DND-41 (cell line): ENCODE results near the gene KISS1R.

Experiments used
- ATAC-seq: fragments of 200-7000 bp; cut with Tn5 transposase; 3 replicates; pipeline ENCODE4 v1.9.1; 2021; ENCODE audit warnings: low read depth; ENCODE audit not compliant: insufficient read depth
- DNase-seq: peaks from one replicate; pipeline ENCODE4 v3.0.0-alpha.2; 2020
- H2AFZ ChIP-seq: 2 replicates; pipeline ENCODE4 v1.6.0; 2012; ENCODE audit warnings: low read depth, low read length
- H3K27ac ChIP-seq: 2 replicates; pipeline ENCODE4 v1.5.1; 2012; ENCODE audit warnings: low read length, inconsistent platforms
- H3K27me3 ChIP-seq: fragments of 200-600 bp; sonication (generic); 2 replicates; pipeline ENCODE4 v1.6.0; 2012; ENCODE audit warnings: low read length, mild to moderate bottlenecking, inconsistent platforms; ENCODE audit not compliant: insufficient read depth, poor library complexity
- H3K36me3 ChIP-seq: 2 replicates; pipeline ENCODE4 v1.5.1; 2012; ENCODE audit warnings: low read length, inconsistent platforms; ENCODE audit not compliant: insufficient read depth
- H3K4me1 ChIP-seq: 2 replicates; pipeline ENCODE4 v1.5.1; 2012; ENCODE audit warnings: mild to moderate bottlenecking, low read length; ENCODE audit not compliant: insufficient read depth
- H3K4me2 ChIP-seq: 2 replicates; pipeline ENCODE4 v1.6.0; 2012; ENCODE audit warnings: mild to moderate bottlenecking, moderate library complexity, low read length, inconsistent platforms; ENCODE audit not compliant: insufficient read depth
- H3K4me3 ChIP-seq, 2 experiments: fragments of 200-600 bp in 1 of 2; shearing (Covaris generic) in 1 of 2; 2 replicates each; pipeline ENCODE4 v1.5.1; 2012 to 2016; ENCODE audit warnings: inconsistent platforms in 2 of 2, low read length in 2 of 2, mild to moderate bottlenecking in 2 of 2, low read depth in 1 of 2, moderate library complexity in 1 of 2
- H3K79me2 ChIP-seq: 2 replicates; pipeline ENCODE4 v1.6.0; 2012; ENCODE audit warnings: low read length, inconsistent platforms; ENCODE audit not compliant: insufficient read depth
- H3K9ac ChIP-seq: 2 replicates; pipeline ENCODE4 v1.6.0; 2012; ENCODE audit warnings: low read depth, mild to moderate bottlenecking, inconsistent platforms, low read length, moderate library complexity
- H3K9me3 ChIP-seq: 2 replicates; pipeline ENCODE4 v1.5.1; 2012; ENCODE audit warnings: low read length, moderate library complexity, mild to moderate bottlenecking, inconsistent platforms; ENCODE audit not compliant: insufficient read depth, severe bottlenecking
- H4K20me1 ChIP-seq: 2 replicates; pipeline ENCODE4 v1.6.0; 2012; ENCODE audit warnings: low read length; ENCODE audit not compliant: insufficient read depth
- CTCF ChIP-seq: IDR thresholded peaks from 2 replicates; pipeline ENCODE4 v1.5.1; 2012; ENCODE audit warnings: borderline replicate concordance, low read length, moderate library complexity, mild to moderate bottlenecking; ENCODE audit not compliant: poor library complexity, severe bottlenecking; ENCODE audit errors: extremely low read depth
- EZH2 ChIP-seq: IDR thresholded peaks from 3 replicates; pipeline ENCODE4 v1.6.1; 2012; ENCODE audit warnings: borderline replicate concordance, low read depth, mild to moderate bottlenecking, moderate library complexity, low read length, inconsistent platforms; ENCODE audit not compliant: severe bottlenecking

Gene KISS1R

GRCh38 chr19:913080-913748 is 3.9 kb upstream of the KISS1R start, which contains the start of gene R3HDM4:
TSS of gene R3HDM4 (minus strand) at chr19:913219. CDS start at chr19:913157, 62 bp downstream.
- H3K4me3 ChIP-seq, result peak within 1 kb of the TSS; percentile 66 to 83; a peak in 3 of 4 replicates
- H3K9ac ChIP-seq, result peak within 1 kb of the TSS; percentile 91
- H3K36me3 ChIP-seq, result no peaks in the 10 kb centered on the region; the same call in 1 of the 2 replicates
- H3K4me2 ChIP-seq, result peak within 1 kb of the TSS; percentile 82
- ATAC-seq (peak; percentile 95), DNase-seq (peak; percentile 83)
- peak within 1 kb of the TSS; percentile 83 for H3K27ac ChIP-seq
- H3K4me1 ChIP-seq, result peaks cover 11% of the 10 kb centered on the region
- H3K27me3 ChIP-seq, result no peaks in the 10 kb centered on the region
- peaks cover 3% of the 10 kb centered on the region for H4K20me1 ChIP-seq
- H2AFZ ChIP-seq, result peak within 1 kb of the TSS; percentile 90
- peaks cover 39% of the 10 kb centered on the region for H3K79me2 ChIP-seq
- no peaks in the 10 kb centered on the region for H3K9me3 ChIP-seq
- TF ChIP-seq EZH2 (no peak), CTCF (no peak)

GRCh38 chr19:916645-917322 is 349 bp upstream of the KISS1R start:
- no peak for TF ChIP-seq CTCF
- no peak for TF ChIP-seq EZH2
- Histone ChIP-seq H3K27ac (no peak overlapping the region), H4K20me1 (no peaks in the 10 kb centered on the region), H3K36me3 (no peaks in the 10 kb centered on the region; the same call in 1 of the 2 replicates), H3K9ac (no peak overlapping the region), H3K27me3 (peaks cover 3% of the 10 kb centered on the region), H3K79me2 (peaks cover 15% of the 10 kb centered on the region), H3K4me2 (no peak overlapping the region), H3K9me3 (no peaks in the 10 kb centered on the region), H2AFZ (no peak overlapping the region), H3K4me1 (peaks cover 11% of the 10 kb centered on the region), H3K4me3 (no peak overlapping the region)
- DNase-seq (no peak), ATAC-seq (no peak)

- Histone ChIP-seq H3K4me1 (peaks cover 16% of the 10 kb centered on the region), H2AFZ (no peak overlapping the region), H4K20me1 (no peaks in the 10 kb centered on the region), H3K9ac (no peak overlapping the region), H3K4me2 (no peak overlapping the region), H3K9me3 (no peaks in the 10 kb centered on the region), H3K79me2 (peaks cover 7% of the 10 kb centered on the region), H3K27me3 (peaks cover 3% of the 10 kb centered on the region), H3K27ac (no peak overlapping the region), H3K36me3 (no peaks in the 10 kb centered on the region; the same call in 1 of the 2 replicates), H3K4me3 (no peak overlapping the region)
- DNase-seq (no peak), ATAC-seq (no peak)
- TF ChIP-seq EZH2 (no peak), CTCF (no peak)
These were observed 962 bp downstream of the KISS1R start for GRCh38 chr19:918152-918437.
